SK-N-SH (cell line): Measurements from ENCODE around the gene DEXI.

Experiments
- CTCF ChIP-seq: fragments of 200-600 bp; sonication (generic); IDR thresholded peaks from 2 replicates; pipeline ENCODE4 v1.6.1; 2017; ENCODE audit warnings: antibody characterized with exemption, mild to moderate bottlenecking, moderate library complexity
- EP300 ChIP-seq, 2 experiments: IDR thresholded peaks; 2 replicates each; pipeline versions ENCODE4 v1.4.0 to v1.6.1; 2012; ENCODE audit warnings: borderline replicate concordance in 1 of 2, low read depth in 1 of 2, low read length in 1 of 2
- POLR2AphosphoS5 ChIP-seq: IDR thresholded peaks from 2 replicates; pipeline ENCODE4 v1.6.1; 2012; ENCODE audit warnings: low read depth, low read length

- TF ChIP-seq CTCF (no peak), POLR2AphosphoS5 (no peak), EP300 (IDR thresholded peaks at IDR 0.05; ENCODE audit: borderline replicate concordance in 1 of 2, low read depth in 1 of 2, low read length in 1 of 2) (no peak)
These were observed 30.7 kb upstream of the DEXI start for GRCh38 chr16:10972819-10973464.
